T-helper 1 cell treated with Interleukin-12 subunit alpha and Interleukin-12 subunit beta and Interleukin-4 antibody, amounts not matched to agents 30 ng/mL and 1 ng/mL, for 36 hours (primary cell): ENCODE data around the gene GPSM1. TPM values are rescaled to one million over a fixed set of nuclear protein-coding genes. Genes with fewer than 3 reads are reported as not detected.

Source experiments
- intact Hi-C: fragments of 100-400 bp; cut with micrococcal nuclease; formaldehyde crosslinking; loops from one replicate; pipeline ENCODE4 v1.15.1; 2024
- total RNA-seq: library from RNA; stranded (reverse); gene quantifications from 2 replicates; pipeline ENCODE4 v1.2.3, GENCODE V29; 2022

Gene GPSM1
- total RNA-seq, 1 donor from 2014 or later, result 6.1 TPM

- intact Hi-C loops, result no loop called here
Observed at GRCh38 chr9:136358888-136359287, 31.5 kb downstream of the GPSM1 start.

GRCh38 chr9:136359774-136360718 is 32.7 kb downstream of the GPSM1 start:
- intact Hi-C loops, result loop anchor here (10.0 kb wide), 1 partner anchor 435 kb away; the partner anchor contains the start of genes CCDC183 and TMEM141

GRCh38 chr9:136361047-136361753 is 33.9 kb downstream of the GPSM1 start:
- intact Hi-C loops, result loop anchor here (10.0 kb wide), 1 partner anchor 434 kb away; the partner anchor contains the start of genes CCDC183 and TMEM141

- intact Hi-C loops, result loop anchor here (10.0 kb wide), 1 partner anchor 433 kb away; the partner anchor contains the start of genes CCDC183 and TMEM141
Observed at GRCh38 chr9:136361754-136362449, 34.6 kb downstream of the GPSM1 start.

GRCh38 chr9:136362450-136362784 is 35.1 kb downstream of the GPSM1 start:
- intact Hi-C loops, result loop anchor here (10.0 kb wide), 1 partner anchor 432 kb away; the partner anchor contains the start of genes CCDC183 and TMEM141

GRCh38 chr9:136363106-136363948 is 36.0 kb downstream of the GPSM1 start, which contains the start of gene DNLZ:
TSS of gene DNLZ (minus strand) at chr9:136363744. CDS start at chr9:136363714, 30 bp downstream.
- intact Hi-C loops, result loop anchor here (1.0 to 10.0 kb wide), 13 partner anchors 21 to 1242 kb away; partner anchors contain the start of genes ARRDC1, CCDC183, ENTR1 and GPSM1

GRCh38 chr9:136363949-136364748 is 36.8 kb downstream of the GPSM1 start:
- intact Hi-C loops, result loop anchor here (1.0 to 10.0 kb wide), 13 partner anchors 21 to 1241 kb away; partner anchors contain the start of genes ARRDC1, CCDC183, ENTR1 and GPSM1

GRCh38 chr9:136364942-136365774 is 37.8 kb downstream of the GPSM1 start:
- intact Hi-C loops, result loop anchor here (10.0 kb wide), 1 partner anchor 430 kb away; the partner anchor contains the start of genes CCDC183 and TMEM141

- intact Hi-C loops, result loop anchor here (10.0 kb wide), 1 partner anchor 429 kb away; the partner anchor contains the start of genes CCDC183 and TMEM141
Observed at GRCh38 chr9:136365775-136366222, 38.5 kb downstream of the GPSM1 start.

- intact Hi-C loops, result loop anchor here (10.0 kb wide), 1 partner anchor 428 kb away; the partner anchor contains the start of genes CCDC183 and TMEM141
Observed at GRCh38 chr9:136366826-136367225, 39.5 kb downstream of the GPSM1 start.

GRCh38 chr9:136367296-136368145 is 40.2 kb downstream of the GPSM1 start:
- intact Hi-C loops, result loop anchor here (10.0 kb wide), 1 partner anchor 427 kb away; the partner anchor contains the start of genes CCDC183 and TMEM141

- intact Hi-C loops, result loop anchor here (10.0 kb wide), 1 partner anchor 427 kb away; the partner anchor contains the start of genes CCDC183 and TMEM141
Observed at GRCh38 chr9:136368190-136368589, 40.9 kb downstream of the GPSM1 start.

GRCh38 chr9:136370037-136370436 is 42.7 kb downstream of the GPSM1 start:
- intact Hi-C loops, result no loop called here

- intact Hi-C loops, result no loop called here
Observed at GRCh38 chr9:136370687-136371532, 43.6 kb downstream of the GPSM1 start.

GRCh38 chr9:136371533-136371880 is 44.2 kb downstream of the GPSM1 start:
- intact Hi-C loops, result no loop called here

- intact Hi-C loops, result no loop called here
Observed at GRCh38 chr9:136372006-136372405, 44.7 kb downstream of the GPSM1 start.
